ENCODE measurements around the gene CFAP92. TPM values are rescaled to one million over a fixed set of nuclear protein-coding genes. Genes with fewer than 3 reads are reported as not detected.

Gene CFAP92
- total RNA-seq, 2 donors from 2014 or later: 0.45 TPM; not detected in 1

DNA sequence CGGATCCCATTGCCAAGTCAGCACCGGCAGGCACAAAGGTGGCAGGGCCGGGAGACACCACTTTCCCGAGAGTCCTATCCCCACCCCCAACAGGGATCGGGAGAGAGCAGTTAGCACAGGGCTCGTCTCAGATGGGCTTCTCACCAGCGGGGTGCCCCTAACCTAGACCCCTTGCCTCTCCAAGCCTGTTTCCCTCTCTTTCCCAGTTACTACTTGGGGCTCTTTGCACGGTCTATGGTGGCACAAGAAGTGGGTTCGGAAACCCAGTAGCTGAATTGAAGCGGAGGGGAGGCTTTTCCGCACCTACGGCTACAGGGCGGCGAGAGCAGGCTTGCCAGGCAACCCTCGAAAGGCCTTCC, 6.8 kb upstream of the CFAP92 start:
- no peak overlapping the region for H3K27ac Mint-ChIP-seq
- H3K9me3 Mint-ChIP-seq: no peaks in the 10 kb centered on the region
- ATAC-seq: no peak
- peaks cover 0 to 14% of the 10 kb centered on the region in 2 donors for H3K36me3 Mint-ChIP-seq
- DNase-seq (ENCODE audit: low spot score in 2 of 2): no peak

- H3K27ac Mint-ChIP-seq: no peak overlapping the region
- H3K36me3 Mint-ChIP-seq: peaks cover 0 to 14% of the 10 kb centered on the region in 2 donors
- H3K9me3 Mint-ChIP-seq: no peaks in the 10 kb centered on the region
- DNase-seq (ENCODE audit: low spot score in 2 of 2): no peak
- no peak for ATAC-seq
Observed at GRCh38 chr3:128999102-128999501, 5.2 kb upstream of the CFAP92 start.

DNA sequence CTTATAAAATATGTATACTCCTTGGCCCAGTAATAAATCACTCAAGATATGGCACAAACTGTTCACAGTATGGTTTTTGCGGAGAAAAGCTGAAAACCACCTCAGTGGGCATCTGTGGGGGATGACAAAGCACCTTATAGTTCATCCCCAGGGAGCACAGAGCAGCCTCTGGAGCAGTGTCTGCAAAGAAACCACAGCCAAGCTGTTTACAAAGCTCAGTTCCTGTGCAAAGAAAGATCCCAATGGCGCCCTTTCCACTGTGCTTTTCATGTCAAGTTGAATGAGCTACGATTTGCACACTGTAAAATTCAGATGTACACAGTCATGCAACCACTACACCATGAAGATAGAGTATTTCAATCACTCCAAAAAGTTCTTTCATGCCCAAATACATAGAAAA, 4.7 kb upstream of the CFAP92 start:
- ATAC-seq (no peak), DNase-seq (ENCODE audit: low spot score in 2 of 2) (no peak)
- Mint-ChIP-seq H3K9me3 (no peaks in the 10 kb centered on the region), H3K36me3 (peaks cover 0 to 14% of the 10 kb centered on the region in 2 donors), H3K27ac (no peak overlapping the region)

GRCh38 chr3:128997486-128998133, 3.7 kb upstream of the CFAP92 start:
- no peak for DNase-seq (ENCODE audit: low spot score in 2 of 2)
- no peak for ATAC-seq
- Mint-ChIP-seq H3K36me3 (peaks cover 0 to 6% of the 10 kb centered on the region in 2 donors), H3K9me3 (no peaks in the 10 kb centered on the region), H3K27ac (no peak overlapping the region)

DNA sequence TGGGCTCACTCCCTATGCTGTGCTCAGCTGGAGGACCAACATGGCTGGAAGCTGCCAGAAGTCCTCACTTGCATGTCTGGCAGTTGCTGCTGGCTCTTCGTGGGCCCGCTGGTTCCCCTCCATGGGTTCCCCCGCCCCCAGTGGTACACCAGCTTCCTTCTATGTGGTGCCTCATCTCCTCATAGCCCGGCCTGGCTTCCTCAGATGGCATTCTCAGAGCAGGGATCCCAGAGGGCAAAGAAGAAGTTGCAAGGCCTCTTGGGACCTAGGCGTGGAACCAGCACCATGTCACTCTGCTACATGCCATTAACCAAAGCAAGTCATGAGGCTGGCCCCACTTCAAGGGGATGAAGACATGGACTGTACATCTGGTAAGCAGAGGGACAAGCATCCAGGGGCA, 2.9 kb upstream of the CFAP92 start:
- no peaks in the 10 kb centered on the region for H3K36me3 Mint-ChIP-seq
- ATAC-seq: no peak
- no peak overlapping the region for H3K27ac Mint-ChIP-seq
- DNase-seq (ENCODE audit: low spot score in 2 of 2): no peak
- H3K9me3 Mint-ChIP-seq: no peaks in the 10 kb centered on the region

GRCh38 chr3:128996200-128996599, 2.3 kb upstream of the CFAP92 start:
- no peak overlapping the region for H3K27ac Mint-ChIP-seq
- no peaks in the 10 kb centered on the region for H3K36me3 Mint-ChIP-seq
- no peaks in the 10 kb centered on the region for H3K9me3 Mint-ChIP-seq
- ATAC-seq (no peak), DNase-seq (ENCODE audit: low spot score in 2 of 2) (no peak)

DNA sequence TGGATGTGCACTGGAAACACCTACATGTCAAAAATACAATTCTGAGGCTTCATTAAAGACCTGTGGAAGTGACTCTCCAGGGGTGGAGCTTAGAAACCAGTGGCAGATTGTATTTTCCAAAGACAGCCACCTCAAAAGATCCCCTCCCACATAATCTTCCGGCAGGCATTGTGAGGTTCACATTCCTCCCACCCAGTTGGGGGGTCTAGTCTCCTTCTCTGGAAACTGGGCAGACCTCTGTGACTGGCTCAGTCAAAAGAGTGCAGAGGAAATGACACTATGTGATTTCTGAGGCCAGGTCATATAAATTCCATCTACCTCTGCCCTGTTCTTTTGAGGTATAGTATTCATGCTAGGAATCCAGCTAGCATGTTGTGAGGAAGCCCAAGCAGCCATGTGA, 1.9 kb upstream of the CFAP92 start:
- ATAC-seq: no peak
- DNase-seq (ENCODE audit: low spot score in 2 of 2): no peak
- H3K27ac Mint-ChIP-seq: no peak overlapping the region
- no peaks in the 10 kb centered on the region for H3K9me3 Mint-ChIP-seq
- H3K36me3 Mint-ChIP-seq: no peaks in the 10 kb centered on the region

DNA sequence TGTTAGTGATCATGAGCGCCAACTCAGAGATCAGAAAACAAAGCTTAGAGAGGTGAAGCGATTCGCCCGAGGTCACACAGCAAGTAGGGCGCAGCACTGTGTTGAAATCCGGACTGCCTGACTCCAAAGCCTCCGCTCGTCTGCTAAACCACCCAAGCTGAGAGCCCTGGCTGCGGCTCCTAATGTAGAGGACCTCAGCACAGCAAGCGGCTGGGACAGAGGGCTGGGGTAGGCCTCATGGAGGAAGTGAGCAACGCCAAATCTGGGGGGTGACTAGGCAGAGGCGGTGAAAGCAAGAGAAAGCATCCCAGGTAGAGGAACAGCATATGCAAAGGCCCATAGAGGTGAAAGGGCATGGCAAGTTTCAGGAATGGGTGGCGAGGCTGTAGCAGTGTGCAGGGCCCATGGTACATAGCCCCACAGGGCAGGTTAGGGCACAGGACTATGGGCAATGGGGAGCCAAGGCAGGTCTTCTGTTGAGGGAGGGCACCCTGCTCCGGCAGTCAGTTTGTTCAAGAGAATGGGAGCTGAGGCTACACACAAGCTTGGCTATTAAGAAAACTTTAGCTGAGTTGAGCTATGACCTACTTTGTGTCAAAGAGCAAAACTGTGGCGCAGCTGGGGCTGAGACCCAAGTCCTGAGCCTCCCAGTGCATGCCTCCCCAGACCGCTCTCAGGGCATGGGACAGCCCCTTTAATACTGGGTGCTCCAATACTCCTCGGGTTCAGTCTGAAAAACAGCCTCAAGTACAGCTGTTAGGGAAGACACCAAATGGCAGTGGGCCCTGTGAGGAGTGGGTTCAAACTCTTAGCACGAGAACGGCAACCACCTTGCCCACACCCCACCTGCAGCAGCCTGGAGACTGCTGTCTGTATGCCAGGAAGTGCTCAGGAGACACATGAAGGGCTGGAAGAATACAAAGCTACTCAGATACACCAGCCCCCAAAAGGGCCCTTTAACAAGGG, 988 bp upstream of the CFAP92 start:
- ATAC-seq (no peak), DNase-seq (ENCODE audit: low spot score in 2 of 2) (no peak)
- no peaks in the 10 kb centered on the region for H3K9me3 Mint-ChIP-seq
- H3K27ac Mint-ChIP-seq: peak overlapping the region in 1 of 2 donors; percentile 79
- no peaks in the 10 kb centered on the region for H3K36me3 Mint-ChIP-seq

DNA sequence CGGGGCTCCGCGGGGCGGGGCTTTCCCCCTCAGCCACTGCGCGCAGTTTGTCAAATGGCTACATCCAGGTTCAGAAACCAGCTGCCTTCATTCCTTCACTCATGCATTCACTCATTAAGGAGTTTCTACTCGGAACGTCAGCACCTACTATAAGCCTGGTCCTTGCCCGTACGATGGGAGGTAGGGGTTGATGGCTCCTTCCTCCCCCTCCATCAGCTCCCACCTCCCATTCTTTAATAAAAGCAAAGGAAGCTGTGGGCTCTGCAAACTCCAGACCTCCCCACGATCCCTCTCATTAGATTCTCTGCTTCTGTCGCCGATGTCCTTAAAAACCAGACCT, 267 bp upstream of the CFAP92 start:
- DNase-seq (ENCODE audit: low spot score in 2 of 2): no peak
- no peaks in the 10 kb centered on the region for H3K36me3 Mint-ChIP-seq
- no peaks in the 10 kb centered on the region for H3K9me3 Mint-ChIP-seq
- ATAC-seq: no peak
- peak overlapping the region; percentile 53 to 79 for H3K27ac Mint-ChIP-seq

GRCh38 chr3:128992926-128993460, 883 bp downstream of the CFAP92 start:
- ATAC-seq: no peak
- Mint-ChIP-seq H3K9me3 (no peaks in the 10 kb centered on the region), H3K27ac (peak overlapping the region in 1 of 2 donors; percentile 79), H3K36me3 (no peaks in the 10 kb centered on the region)
- DNase-seq (ENCODE audit: low spot score in 2 of 2): no peak

DNA sequence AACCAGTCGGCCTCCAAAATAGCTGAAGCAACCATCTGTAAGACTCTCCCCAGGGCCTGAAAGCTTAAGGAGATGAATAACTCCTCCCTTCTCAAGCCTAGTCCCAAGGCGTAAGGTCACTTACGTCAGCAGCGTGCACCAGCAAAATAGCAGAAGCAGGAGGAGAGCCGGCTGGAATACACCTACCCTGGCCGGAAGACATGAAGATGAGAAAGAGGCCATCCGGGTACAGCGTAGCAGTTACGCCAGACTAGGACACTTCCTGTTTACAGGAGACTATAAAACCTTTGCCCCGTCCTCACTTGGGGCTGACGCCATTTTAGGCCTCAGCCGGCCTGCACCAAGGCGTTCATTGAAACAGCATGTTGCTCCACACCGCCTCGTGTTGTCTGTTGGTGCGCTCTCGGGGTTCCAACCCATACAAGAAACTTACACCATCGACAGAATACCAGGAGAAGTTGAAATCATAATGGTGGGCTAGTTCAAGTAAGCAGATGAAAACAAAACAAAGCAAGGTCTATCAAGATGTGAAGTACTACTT, 2.5 kb downstream of the CFAP92 start:
- ATAC-seq (no peak), DNase-seq (ENCODE audit: low spot score in 2 of 2) (no peak)
- Mint-ChIP-seq H3K36me3 (no peaks in the 10 kb centered on the region), H3K27ac (no peak overlapping the region), H3K9me3 (no peaks in the 10 kb centered on the region)

- ATAC-seq (no peak), DNase-seq (ENCODE audit: low spot score in 2 of 2) (no peak)
- no peaks in the 10 kb centered on the region for H3K9me3 Mint-ChIP-seq
- no peaks in the 10 kb centered on the region for H3K36me3 Mint-ChIP-seq
- no peak overlapping the region for H3K27ac Mint-ChIP-seq
Observed at GRCh38 chr3:128988286-128988685, 5.6 kb downstream of the CFAP92 start.

DNA sequence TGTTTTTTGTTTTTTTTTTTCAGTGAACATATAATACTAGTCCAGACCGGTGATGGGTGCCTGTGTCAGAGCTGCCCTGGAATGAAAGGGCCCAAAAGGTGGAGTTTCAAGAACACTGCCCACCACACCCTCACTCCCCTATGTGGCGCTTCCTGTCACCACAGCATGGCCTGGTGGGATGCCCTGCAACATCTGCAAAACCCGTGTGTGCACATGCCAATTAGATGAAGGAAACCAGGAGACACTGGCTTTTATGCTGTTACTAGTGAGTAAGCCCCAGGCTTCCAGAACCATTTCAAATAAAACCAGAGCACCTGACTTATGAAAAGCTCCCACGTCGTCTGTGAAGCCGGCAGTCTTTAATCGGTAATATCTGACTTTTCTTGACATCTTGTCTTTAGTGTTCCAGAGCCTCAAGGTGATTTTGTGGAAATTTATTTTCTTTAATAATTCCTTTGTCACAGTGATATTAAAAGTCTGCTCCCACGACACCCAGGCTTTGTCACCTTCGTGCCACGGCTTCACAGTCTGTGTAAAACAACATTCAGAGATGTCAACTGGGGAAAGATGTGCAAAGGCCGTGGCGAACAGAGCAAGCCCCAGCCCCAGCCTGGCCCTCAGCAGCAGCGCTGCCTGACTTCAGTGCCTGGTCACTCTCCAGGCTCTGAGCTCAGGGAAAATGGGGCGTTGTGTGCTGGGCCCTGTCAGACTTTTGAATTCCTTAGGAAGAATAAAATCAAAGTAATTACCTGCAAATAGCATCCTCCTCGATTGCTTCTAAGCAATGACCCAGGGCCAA, 6.4 kb downstream of the CFAP92 start:
- Mint-ChIP-seq H3K9me3 (no peaks in the 10 kb centered on the region), H3K36me3 (no peaks in the 10 kb centered on the region), H3K27ac (no peak overlapping the region)
- ATAC-seq (no peak), DNase-seq (ENCODE audit: low spot score in 2 of 2) (no peak)

DNA sequence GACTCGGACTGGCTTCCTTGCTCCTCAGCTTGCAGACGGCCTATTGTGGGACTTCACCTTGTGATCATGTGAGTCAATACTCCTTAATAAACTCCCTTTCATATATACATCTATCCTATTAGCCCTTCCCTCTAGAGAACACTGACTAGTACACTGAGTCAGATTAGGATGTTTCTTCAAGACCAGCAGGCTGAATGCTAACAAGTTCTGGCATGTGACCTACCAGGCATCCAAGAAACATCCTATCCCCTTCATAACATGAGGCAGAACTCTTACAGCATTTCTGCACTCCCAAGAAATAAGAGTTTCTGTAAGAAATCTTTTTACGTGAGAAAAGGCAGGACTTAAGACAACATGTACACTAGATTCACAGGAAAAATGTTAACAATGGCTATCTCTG, 9.3 kb downstream of the CFAP92 start:
- DNase-seq (ENCODE audit: low spot score in 2 of 2) (no peak), ATAC-seq (no peak)
- H3K9me3 Mint-ChIP-seq: no peaks in the 10 kb centered on the region
- H3K36me3 Mint-ChIP-seq: no peaks in the 10 kb centered on the region
- H3K27ac Mint-ChIP-seq: no peak overlapping the region

DNA sequence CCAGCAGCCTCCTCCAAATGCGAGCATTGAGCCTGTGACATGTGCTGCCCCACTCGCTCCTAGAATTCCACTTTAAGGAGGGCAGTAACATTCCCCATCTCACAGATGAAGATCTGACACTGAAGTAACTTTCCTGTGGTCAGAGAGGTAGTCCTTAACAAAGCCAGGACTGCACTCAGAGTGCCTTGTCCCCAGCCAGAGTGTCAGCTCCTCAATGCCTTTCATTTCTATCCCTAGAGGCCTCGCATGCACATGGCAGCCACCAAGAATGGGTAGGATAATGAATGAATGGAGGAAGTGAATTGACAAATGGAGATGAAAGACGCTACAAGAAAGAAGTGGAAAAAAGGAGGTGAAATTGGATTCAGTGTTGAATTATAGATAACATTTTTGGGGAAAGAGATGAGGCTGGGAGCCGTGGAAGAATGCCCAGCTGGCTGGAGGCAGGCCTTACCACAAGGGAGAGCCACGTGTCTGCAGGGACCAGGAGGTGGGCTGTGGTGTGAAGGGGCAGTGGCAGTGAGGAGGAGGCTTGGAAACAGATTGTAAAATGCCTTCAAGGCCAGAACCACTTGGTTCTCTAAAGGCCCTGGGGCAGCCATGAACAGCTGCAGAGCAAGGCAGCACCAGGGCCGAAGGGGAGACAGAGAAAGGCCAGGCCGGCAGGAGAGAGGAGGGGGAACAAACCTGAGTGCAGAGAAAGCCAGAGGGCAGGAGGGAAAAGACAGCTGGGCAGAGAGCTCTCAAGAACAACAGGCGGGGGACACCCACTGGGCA, 10.4 kb downstream of the CFAP92 start:
- Mint-ChIP-seq H3K27ac (no peak overlapping the region), H3K36me3 (no peaks in the 10 kb centered on the region), H3K9me3 (no peaks in the 10 kb centered on the region)
- ATAC-seq (no peak), DNase-seq (ENCODE audit: low spot score in 2 of 2) (no peak)

DNA sequence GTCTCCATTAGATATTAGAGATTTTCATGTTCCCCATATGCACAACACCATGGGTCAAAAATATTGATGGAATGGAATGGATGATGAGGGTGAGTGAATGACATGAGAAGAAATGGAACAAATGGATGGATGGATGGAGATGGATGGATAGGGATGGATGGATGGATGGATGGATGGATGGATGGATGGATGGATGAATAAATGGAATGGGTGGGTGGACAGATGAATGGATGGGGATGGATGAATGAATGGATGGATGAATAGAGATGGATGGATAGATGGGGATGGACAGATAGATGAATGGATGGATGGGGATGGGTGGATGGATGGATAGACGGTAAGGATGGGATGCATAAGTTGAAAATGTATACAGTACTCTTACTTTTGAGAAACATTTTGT, 18.6 kb downstream of the CFAP92 start:
- no peaks in the 10 kb centered on the region for H3K36me3 Mint-ChIP-seq
- DNase-seq (ENCODE audit: low spot score in 2 of 2): no peak
- peak overlapping the region in 1 of 2 donors; percentile 24 for H3K27ac Mint-ChIP-seq
- no peaks in the 10 kb centered on the region for H3K9me3 Mint-ChIP-seq
- no peak for ATAC-seq
